GM19023 (cell line): ENCODE results near the gene CHERP.
"Not testable (repeated sequence)": the region's sequence is repeated elsewhere in the genome, so short reads cannot be mapped to it uniquely, and the experiment has no call there.

Experiments used
- ATAC-seq: cut with Tn5 transposase; IDR thresholded peaks from one replicate; pipeline ENCODE4 v1.9.1; 2021; ENCODE audit warnings: mild to moderate bottlenecking, moderate library complexity; ENCODE audit not compliant: unreplicated experiment

CHERP gene

DNA sequence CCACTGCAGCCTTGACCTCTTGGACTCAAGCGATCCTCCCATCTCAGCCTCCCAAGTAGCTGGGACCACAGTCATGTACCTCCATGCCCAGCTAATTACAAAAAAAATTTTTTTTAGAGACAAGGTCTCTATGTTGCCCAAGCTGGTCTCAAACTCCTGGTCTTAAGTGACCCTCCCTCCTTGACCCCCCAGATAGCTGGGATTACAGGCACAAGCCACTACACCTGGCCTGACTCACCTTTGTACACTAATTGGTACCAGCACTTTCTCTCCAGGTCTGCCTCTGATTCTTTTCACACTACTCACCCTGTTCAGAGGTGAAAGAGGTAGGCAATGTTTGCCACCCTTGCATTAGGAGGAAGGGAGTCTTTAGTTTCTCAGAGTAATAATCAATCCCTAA lies 64.9 kb downstream of the CHERP start:
- no peak for ATAC-seq

DNA sequence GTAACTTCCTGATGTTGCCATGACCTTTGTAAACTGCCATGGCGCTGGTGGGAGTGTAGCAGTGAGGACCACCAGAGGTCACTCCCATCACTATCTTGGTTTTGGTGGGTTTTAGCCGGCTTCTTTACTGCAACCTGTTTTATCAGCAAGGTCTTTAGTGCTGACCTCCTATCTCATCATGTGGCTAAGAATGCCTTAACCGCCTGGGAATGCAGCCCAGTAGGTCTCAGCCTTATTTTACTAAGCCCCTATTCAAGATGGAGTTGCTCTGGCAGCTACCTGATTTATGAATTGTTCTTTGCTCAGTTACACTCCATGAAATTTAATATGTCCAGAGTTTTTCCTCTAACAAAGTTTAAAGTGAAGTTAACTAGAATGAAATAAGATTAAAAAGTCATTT lies 65.8 kb downstream of the CHERP start:
- no peak for ATAC-seq

DNA sequence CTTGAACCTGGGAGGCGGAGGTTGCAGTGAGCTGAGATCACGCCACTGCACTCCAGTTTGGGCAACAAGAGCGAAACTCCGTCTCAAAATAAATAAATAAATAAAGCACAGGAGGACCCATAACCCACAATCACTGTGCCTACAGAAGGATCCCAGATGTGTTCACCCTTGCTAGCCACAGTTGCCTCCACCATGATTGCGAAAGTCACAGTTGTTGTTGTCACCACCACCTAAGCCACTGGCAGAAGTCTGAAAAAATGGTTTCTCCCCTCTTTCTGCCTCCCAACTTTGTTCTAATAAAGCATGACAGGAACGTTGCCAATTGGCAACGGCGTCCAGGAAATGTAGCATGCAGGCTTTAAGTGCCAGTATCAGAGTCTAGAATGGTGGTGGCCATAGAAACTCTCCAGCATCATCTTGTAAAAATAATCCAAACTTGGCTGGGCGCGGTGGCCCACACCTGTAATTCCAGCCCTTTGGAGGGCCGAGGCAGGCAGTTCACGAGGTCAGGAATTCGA lies 68.3 kb downstream of the CHERP start:
- ATAC-seq: no peak

DNA sequence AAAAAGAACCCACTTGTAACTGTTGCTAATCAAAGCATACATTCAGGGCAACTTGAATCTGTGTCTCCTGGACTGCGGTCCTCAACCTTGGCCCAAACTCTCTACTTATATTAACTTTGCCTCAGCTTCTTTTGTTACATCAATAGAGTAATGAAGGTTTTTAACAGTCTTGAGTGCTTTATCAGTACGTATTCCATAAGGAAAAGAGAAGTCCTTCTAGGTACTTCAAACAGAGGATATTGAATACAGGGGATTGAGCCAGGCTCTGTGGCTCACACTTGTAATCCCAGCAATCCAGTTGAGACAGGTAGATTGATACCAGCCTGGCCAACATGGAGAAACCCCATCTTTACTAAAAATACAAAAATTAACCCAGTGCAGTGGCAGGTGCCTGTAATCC lies 69.2 kb downstream of the CHERP start:
- ATAC-seq: no peak

DNA sequence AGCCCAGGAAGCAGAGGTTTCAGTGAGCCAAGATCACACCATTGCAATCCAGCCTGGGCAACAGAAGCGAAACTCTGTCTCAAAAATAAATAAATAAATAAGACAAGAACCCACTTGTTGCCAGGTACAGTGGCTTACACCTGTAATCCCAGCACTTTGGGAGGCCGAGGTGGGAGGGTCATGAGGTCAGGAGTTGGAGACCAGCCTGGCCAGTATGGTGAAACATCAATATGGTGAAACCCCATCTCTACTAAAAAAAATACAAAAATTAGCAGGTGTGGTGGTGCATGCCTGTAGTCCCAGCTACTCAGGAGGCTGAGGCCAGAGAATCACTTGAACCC lies 69.7 kb downstream of the CHERP start:
- not testable (repeated sequence) for ATAC-seq

DNA sequence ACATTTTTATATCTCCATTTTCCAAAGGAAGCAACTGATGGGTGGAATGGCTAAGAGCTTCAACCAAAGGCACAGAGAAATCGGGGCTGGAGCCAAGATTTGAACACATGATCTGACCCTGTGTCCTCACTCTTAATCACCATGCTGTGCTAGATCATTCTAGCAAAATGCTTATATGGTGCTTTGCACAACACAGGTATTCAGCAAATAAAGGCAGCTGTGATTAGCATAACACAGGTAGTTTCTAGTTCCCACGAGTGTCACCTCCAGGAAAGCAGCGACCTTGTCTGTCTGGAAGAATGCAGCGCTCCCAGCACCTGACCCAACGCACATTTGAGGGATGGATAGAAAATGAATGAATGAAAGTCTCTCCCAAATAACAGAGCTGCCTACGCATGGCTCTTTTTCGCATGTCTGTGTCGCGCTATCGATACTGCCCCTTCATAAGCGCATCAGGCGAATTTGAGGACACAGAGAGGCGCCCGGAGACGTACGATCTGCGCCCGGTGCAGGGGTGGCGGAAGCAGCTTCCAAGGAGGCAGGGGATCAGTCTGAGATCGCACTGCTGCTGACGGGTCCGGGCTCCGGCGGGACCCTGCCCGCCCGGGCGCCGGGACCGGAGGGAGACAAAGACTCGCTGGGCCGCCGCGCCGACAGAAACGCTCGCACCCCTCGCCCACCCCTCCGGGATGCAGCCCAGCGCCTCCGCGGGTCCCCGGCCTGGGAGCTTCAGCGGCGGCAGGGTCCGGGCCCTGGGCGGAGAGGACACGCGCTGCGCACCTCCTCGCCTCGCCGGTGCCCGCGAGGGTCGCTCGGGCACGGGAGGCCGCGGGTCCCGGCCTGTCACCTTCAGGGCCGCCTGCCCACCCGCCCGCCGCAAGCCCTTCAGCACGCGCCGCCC lies 71.1 kb downstream of the CHERP start:
- ATAC-seq: peak; percentile 25

DNA sequence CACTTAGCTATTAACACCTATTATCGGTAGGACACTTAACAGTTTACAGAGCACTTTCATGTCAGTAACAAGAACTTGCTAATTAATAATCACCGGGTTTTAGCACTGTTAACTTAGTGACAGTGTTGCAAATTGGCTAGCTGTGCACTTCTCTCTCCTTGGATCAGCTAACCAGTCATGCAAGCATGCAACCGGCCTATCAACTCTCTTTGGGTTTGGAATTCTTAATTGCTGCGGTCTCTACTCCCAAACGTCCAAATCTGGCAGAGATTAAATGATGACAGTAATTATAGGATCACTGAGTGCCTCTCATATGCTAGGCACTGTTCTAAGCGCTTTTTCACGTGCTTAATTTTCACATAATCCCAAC lies 71.7 kb downstream of the CHERP start:
- no peak for ATAC-seq
